Measurements from ENCODE around the gene PHEX. TPM values are rescaled to one million over a fixed set of nuclear protein-coding genes. Genes with fewer than 3 reads are reported as not detected.

PHEX gene
- total RNA-seq, 2 experiments from 2014 or later: 1.1 to 7.7 TPM

DNA sequence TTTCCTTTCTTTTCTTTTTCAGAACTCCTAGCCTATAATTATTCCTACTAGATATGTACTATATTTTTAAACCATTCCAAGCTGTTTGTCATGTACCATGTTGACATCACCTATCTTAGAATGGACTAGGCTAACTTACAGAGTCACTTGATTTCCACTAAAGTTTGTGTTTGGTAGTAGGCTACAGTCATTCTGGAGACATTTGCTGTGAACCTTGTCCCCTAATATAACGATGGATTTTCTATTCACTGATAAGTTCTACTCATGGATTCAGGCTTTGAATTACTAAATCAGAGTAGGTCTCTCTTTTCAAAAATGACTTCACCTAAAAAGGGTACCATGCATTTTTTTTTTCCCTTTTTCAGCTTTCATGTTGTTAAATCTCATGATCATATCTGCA, 93.4 kb downstream of the PHEX start:
- CTCF ChIA-PET: no interaction called here

DNA sequence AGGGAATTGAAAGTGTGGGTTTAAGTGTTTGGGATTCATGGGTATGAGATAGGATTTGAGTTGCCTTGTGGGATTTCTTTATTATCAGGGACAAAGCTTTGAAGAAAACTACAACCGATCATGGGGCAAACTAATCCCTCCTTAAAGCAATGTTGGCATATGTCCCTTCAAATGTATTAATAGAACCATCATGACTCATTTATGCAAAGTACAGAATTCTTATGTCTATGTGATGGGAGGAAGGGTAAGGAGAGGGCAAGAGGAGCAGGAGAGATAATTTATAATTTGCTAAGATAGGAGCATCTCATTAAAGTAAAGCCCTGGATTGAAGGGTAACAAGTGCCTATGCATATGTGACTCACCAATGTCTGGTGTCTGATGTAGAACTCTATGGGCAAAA, 94.2 kb downstream of the PHEX start:
- no peaks in the 10 kb centered on the region for H3K36me3 Mint-ChIP-seq
- DNase-seq: no peak
- no peaks in the 10 kb centered on the region for H3K27me3 Mint-ChIP-seq
- CTCF ChIA-PET: no interaction called here
- no peak overlapping the region for H3K27ac Mint-ChIP-seq
- no peaks in the 10 kb centered on the region for H3K4me1 Mint-ChIP-seq
- no peaks in the 10 kb centered on the region for H3K9me3 Mint-ChIP-seq (ENCODE audit: low read depth)
- no peak overlapping the region for H3K4me3 Mint-ChIP-seq
- ATAC-seq: no peak

More for the DNA sequence above, 93.4 kb downstream of the PHEX start:
- Mint-ChIP-seq H3K4me3 (no peak overlapping the region), H3K27ac (no peak overlapping the region), H3K9me3 (ENCODE audit: low read depth) (no peaks in the 10 kb centered on the region), H3K36me3 (no peaks in the 10 kb centered on the region), H3K27me3 (no peaks in the 10 kb centered on the region), H3K4me1 (no peaks in the 10 kb centered on the region)
- ATAC-seq (no peak), DNase-seq (no peak)

DNA sequence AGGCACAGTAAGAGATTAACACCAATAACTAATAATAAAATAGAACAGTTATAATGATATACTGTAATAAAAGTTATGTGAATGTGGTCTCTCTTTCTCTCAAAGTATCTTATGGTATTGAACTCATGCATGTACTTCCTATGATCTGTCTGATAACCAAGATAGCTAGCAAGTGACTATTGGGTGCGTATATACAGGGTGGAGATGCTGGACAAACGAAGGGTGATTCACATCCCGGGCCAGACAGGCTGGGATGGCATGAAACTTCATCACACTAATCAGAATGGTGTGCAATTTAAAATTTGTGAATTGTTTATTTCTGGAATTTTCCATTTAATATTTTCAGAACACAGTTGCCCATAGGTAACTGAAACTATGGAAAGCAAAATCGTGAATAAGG, 96.8 kb downstream of the PHEX start:
- CTCF ChIA-PET: no interaction called here
- no peaks in the 10 kb centered on the region for H3K36me3 Mint-ChIP-seq

DNA sequence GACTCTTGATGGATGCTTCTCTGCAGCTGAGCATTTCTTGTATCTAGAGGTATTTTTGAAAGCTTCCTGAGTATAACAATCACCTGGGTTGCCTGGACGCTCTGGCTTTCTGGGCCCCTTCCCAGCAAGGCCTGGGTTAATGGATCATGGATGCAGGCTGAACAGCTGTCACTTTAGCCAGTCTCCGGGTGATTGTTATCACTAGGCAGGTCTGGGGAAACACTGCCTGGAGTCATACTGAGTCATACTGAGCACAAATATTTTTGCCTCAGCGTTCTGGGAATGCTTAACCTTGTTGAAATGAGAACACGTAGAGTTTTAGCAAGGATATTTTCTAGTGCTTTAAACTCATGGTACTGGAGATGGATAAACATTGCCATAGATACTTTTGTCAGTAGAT, 102.6 kb downstream of the PHEX start:
- no peak overlapping the region for H3K27ac Mint-ChIP-seq
- ATAC-seq (no peak), DNase-seq (no peak)
- H3K9me3 Mint-ChIP-seq (ENCODE audit: low read depth): no peaks in the 10 kb centered on the region
- H3K4me1 Mint-ChIP-seq: peaks cover 5% of the 10 kb centered on the region
- no peaks in the 10 kb centered on the region for H3K27me3 Mint-ChIP-seq
- no peaks in the 10 kb centered on the region for H3K36me3 Mint-ChIP-seq
- H3K4me3 Mint-ChIP-seq: no peak overlapping the region
- CTCF ChIA-PET: interaction anchor here (1.6 to 2.9 kb wide), 2 partner anchors 59 to 150 kb away, joined by 6 to 9 read pairs; no protein-coding TSS in a partner anchor

More for the DNA sequence above, 96.8 kb downstream of the PHEX start:
- no peaks in the 10 kb centered on the region for H3K9me3 Mint-ChIP-seq (ENCODE audit: low read depth)
- ATAC-seq (no peak), DNase-seq (no peak)
- H3K4me1 Mint-ChIP-seq: no peaks in the 10 kb centered on the region
- H3K27me3 Mint-ChIP-seq: no peaks in the 10 kb centered on the region
- H3K4me3 Mint-ChIP-seq: no peak overlapping the region
- no peak overlapping the region for H3K27ac Mint-ChIP-seq

DNA sequence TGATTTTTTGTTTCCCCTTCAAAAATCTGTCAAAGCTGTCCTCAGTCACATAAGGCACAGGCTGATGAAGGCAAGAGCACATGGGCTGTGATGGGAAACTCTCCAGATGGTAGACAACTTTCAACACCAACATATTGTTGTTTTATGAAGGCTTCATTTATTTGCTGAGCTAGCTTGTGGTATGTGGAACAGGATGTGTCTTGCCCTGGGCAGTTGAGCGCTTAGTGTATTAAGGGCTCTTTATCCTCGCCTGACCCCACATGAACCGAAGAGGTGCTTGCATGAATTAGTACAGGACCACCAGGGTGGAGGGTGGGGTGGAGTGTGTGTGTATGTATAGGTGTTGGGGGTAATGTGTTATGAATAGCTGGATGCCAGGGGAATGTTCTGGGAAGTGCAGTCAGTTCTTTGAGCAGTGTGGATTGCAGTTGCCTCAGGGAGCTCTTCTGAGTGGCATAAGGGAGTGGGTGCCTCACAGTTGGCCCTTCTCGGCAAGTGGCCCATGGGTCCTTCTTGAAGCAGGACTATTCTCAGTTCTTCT, 103.1 kb downstream of the PHEX start:
- ATAC-seq (no peak), DNase-seq (no peak)
- no peaks in the 10 kb centered on the region for H3K36me3 Mint-ChIP-seq
- CTCF ChIA-PET: interaction anchor here (0.7 to 2.9 kb wide), 12 partner anchors 13 to 1332 kb away, joined by 3 to 9 read pairs (median 4); no protein-coding TSS in a partner anchor
- no peak overlapping the region for H3K4me3 Mint-ChIP-seq
- H3K9me3 Mint-ChIP-seq (ENCODE audit: low read depth): no peaks in the 10 kb centered on the region
- H3K27ac Mint-ChIP-seq: no peak overlapping the region
- H3K4me1 Mint-ChIP-seq: peaks cover 5% of the 10 kb centered on the region
- no peaks in the 10 kb centered on the region for H3K27me3 Mint-ChIP-seq

DNA sequence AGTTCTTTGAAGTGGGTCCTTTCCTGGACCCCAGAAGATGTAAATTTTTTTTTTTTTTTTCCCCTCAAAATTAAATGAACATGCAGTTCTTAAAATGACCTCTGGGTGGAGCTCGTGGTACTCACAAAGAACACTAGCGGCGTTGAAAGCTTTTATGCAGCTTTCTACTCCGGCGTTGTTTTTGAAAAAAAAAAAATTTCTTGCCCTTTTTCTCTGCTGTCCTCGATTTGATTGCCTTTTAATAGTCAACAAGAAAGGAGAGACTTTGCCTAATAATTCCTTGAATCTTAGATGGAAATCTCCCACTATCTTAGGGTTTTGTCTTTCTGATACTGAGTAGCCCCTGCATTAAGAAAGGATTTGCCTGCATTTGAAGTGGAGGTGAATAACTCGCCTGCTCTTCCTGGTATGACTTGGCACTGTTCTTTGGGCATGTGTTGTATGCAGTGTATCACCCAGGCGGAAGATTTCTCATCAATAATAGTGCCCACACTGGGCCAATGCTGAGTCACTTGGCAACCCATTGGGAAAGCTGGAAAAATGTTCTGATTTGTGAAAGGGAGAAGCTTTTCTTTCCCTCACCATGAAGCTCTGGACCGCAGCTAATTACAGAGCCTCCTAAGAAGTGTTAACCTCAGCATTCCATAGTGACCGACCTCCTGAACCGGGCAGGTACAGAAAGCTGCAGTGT, 104.0 kb downstream of the PHEX start:
- H3K4me3 Mint-ChIP-seq: no peak overlapping the region
- no peaks in the 10 kb centered on the region for H3K36me3 Mint-ChIP-seq
- CTCF ChIA-PET: interaction anchor here (0.7 to 2.9 kb wide), 15 partner anchors 10 to 1765 kb away, joined by 3 to 9 read pairs (median 4); no protein-coding TSS in a partner anchor
- H3K27ac Mint-ChIP-seq: no peak overlapping the region
- H3K9me3 Mint-ChIP-seq (ENCODE audit: low read depth): no peaks in the 10 kb centered on the region
- DNase-seq (no peak), ATAC-seq (no peak)
- H3K27me3 Mint-ChIP-seq: no peaks in the 10 kb centered on the region
- peaks cover 5% of the 10 kb centered on the region for H3K4me1 Mint-ChIP-seq

DNA sequence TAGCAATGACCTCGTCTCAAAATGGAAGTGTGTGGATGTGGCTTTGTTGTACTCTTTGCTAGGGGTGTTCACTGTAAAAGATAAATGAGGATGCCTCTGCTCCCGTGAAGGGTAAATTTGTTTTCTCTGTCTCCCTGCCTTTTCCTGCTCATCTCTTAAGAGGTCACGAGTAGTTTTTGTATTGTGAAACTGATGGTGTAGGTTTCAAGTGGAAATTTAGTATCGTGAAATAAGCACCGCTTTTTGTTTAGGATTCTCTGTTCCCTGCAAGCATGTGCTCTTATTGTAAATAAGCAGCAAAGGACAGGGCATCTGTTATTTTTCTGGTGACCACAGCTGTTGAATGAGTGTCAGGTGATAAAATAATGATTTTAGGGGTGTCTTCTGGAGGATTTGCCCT, 104.6 kb downstream of the PHEX start:
- Mint-ChIP-seq H3K27me3 (no peaks in the 10 kb centered on the region), H3K9me3 (ENCODE audit: low read depth) (no peaks in the 10 kb centered on the region), H3K36me3 (no peaks in the 10 kb centered on the region), H3K27ac (no peak overlapping the region), H3K4me1 (peaks cover 5% of the 10 kb centered on the region), H3K4me3 (no peak overlapping the region)
- ATAC-seq (no peak), DNase-seq (no peak)
- CTCF ChIA-PET: interaction anchor here (1.2 to 2.9 kb wide), 8 partner anchors 9 to 1765 kb away, joined by 3 to 9 read pairs (median 4); no protein-coding TSS in a partner anchor

DNA sequence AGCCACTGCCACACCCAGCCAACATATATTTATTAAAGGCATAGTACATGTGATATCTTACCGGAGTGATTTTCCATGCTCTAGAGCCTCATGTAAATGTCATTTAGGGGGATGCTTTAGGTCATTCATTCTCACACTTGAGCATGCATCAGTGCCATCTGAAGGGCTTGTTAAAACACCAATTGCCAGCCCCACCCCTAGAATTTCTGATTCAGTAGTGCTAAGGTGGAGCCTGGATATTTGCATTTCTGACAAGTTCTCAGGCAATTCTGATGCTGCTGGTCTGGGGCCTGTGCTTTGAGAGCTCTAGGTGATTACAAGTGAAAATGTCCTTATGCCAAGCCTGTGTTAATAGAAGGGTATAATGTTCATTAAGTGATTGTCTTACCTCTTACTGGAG, 107.7 kb downstream of the PHEX start:
- DNase-seq (no peak), ATAC-seq (no peak)
- peaks cover 5% of the 10 kb centered on the region for H3K4me1 Mint-ChIP-seq
- CTCF ChIA-PET: interaction anchor here (1.3 kb wide), 1 partner anchor 10 kb away, joined by 3 read pairs; no protein-coding TSS in a partner anchor
- H3K36me3 Mint-ChIP-seq: no peaks in the 10 kb centered on the region
- no peaks in the 10 kb centered on the region for H3K27me3 Mint-ChIP-seq
- no peaks in the 10 kb centered on the region for H3K9me3 Mint-ChIP-seq (ENCODE audit: low read depth)
- no peak overlapping the region for H3K27ac Mint-ChIP-seq
- no peak overlapping the region for H3K4me3 Mint-ChIP-seq

DNA sequence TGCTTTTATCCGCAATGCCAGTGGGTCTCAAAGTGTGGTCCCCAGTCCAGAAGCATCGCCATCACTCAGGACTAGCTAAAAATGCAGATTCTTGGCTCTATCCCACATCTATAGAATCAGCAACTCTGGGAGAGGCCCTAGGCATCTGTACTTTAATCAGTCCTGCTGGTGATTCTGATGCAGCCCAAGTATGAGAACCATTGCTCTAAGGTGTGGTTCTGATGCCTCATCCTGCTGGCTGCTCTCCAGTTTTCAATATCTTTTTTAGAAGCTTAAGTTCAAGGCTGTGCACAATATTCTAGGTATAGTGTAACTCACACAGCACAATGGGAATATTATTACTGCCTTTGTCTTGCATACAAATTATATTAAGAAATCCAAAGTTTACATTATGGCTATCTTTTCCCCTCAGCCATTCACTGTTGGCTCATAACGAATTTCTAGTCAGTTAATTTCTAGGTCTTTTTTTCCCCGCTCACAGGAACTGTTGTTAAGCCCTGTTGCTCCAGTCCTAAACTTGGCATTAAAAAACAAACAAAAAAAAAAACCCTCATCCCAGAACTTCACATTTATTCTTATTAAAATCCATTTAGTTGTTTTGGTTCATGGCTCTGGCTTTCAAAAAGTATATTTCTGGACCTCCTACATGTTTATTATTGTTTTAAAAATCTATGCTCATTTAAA, 109.1 kb downstream of the PHEX start:
- CTCF ChIA-PET: no interaction called here
- DNase-seq (no peak), ATAC-seq (no peak)
- Mint-ChIP-seq H3K4me3 (no peak overlapping the region), H3K36me3 (no peaks in the 10 kb centered on the region), H3K4me1 (peaks cover 2% of the 10 kb centered on the region), H3K9me3 (ENCODE audit: low read depth) (no peaks in the 10 kb centered on the region), H3K27ac (no peak overlapping the region), H3K27me3 (no peaks in the 10 kb centered on the region)

DNA sequence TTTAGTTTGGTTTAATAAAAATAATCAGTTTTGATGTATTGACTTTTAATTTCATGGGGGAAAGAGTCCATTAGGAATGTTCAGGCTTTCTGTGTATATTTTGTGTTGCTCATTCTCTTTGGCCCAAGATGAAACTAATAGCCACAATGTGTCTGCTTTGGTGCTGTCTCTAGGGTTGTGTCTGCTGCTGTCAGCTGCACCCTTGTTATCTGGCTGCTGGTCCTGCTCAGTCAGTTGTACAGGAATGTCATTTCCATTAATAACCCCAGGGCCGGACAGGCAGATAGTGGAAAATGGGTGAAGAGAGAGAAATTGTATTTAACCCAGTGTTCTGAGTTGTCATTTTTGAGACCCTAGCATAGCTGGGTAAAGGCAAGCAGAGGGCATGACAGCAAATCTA, 115.1 kb downstream of the PHEX start:
- no peak for ATAC-seq
- no peaks in the 10 kb centered on the region for H3K4me1 Mint-ChIP-seq
- no peaks in the 10 kb centered on the region for H3K9me3 Mint-ChIP-seq (ENCODE audit: low read depth)
- CTCF ChIA-PET: no interaction called here
- H3K4me3 Mint-ChIP-seq: no peak overlapping the region
- no peaks in the 10 kb centered on the region for H3K27me3 Mint-ChIP-seq
- no peak for DNase-seq
- no peak overlapping the region for H3K27ac Mint-ChIP-seq
- H3K36me3 Mint-ChIP-seq: no peaks in the 10 kb centered on the region

DNA sequence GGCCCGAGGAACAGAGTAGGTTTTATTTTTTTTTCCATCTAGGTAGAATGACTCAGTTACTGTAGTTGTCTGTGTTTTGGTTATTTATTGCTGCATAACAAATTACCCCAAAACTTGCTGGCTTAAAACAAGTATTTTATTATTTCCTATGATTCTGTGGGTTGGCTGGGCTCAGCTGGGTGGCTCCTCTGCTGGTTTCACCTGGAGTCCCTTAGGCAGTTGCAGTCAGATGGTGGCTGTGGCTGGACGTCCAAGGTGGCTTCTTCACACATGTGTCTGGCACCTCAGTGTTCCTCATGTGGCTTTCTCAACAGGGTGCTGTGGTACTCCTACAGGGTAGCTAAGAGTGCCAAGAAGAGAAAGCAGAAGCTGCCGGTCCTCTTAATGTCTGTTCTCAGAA, 115.8 kb downstream of the PHEX start:
- Mint-ChIP-seq H3K4me3 (no peak overlapping the region), H3K36me3 (no peaks in the 10 kb centered on the region), H3K4me1 (no peaks in the 10 kb centered on the region), H3K9me3 (ENCODE audit: low read depth) (no peaks in the 10 kb centered on the region), H3K27ac (no peak overlapping the region), H3K27me3 (no peaks in the 10 kb centered on the region)
- DNase-seq (no peak), ATAC-seq (no peak)
- CTCF ChIA-PET: interaction anchor here (1.7 kb wide), 1 partner anchor 12 kb away, joined by 5 read pairs; no protein-coding TSS in a partner anchor

DNA sequence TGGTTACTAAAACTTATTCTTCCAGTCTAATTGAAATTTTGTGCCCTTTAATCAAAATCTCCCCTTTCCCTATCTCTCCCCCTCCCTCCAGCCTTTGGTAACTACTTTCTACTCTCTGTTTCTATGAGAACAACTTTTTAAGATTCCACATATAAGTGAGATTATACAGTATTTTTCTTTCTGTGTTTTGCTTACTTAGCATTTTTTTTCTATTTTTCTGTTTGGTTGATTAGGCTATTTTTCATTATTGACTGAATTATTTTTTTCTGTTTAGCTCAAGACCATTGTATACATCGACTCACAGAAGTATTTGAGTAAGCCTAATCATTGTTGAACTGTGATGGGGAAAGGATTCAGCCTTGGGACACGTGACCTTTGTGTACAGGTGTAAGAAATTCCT, 116.4 kb downstream of the PHEX start:
- Mint-ChIP-seq H3K4me3 (no peak overlapping the region), H3K4me1 (no peaks in the 10 kb centered on the region), H3K36me3 (no peaks in the 10 kb centered on the region), H3K9me3 (ENCODE audit: low read depth) (no peaks in the 10 kb centered on the region), H3K27ac (no peak overlapping the region), H3K27me3 (no peaks in the 10 kb centered on the region)
- CTCF ChIA-PET: interaction anchor here (1.7 kb wide), 1 partner anchor 13 kb away, joined by 5 read pairs; no protein-coding TSS in a partner anchor
- no peak for DNase-seq
- no peak for ATAC-seq

DNA sequence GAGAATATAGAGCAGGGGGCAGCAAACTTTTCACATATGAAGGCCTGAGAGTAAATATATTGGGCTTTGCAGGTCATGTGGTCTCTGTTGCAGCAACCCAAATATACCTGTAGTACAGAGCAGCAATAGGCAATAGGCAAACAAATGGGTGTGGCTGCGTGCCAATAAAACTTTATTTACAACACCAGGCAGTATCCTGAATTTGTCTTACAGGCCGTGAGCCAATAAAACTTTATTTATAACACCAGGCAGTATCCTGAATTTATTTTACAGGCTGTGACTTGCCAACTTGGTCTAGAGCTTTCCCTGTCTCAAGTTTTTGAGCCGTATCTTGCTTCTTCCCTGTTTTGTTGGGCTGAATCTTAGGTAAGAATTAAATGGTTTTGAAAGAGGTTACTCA, 118.2 kb downstream of the PHEX start:
- DNase-seq: no peak
- Mint-ChIP-seq H3K27ac (no peak overlapping the region), H3K36me3 (no peaks in the 10 kb centered on the region), H3K27me3 (no peaks in the 10 kb centered on the region), H3K9me3 (ENCODE audit: low read depth) (no peaks in the 10 kb centered on the region), H3K4me3 (no peak overlapping the region), H3K4me1 (no peaks in the 10 kb centered on the region)
- no peak for ATAC-seq
- CTCF ChIA-PET: no interaction called here

DNA sequence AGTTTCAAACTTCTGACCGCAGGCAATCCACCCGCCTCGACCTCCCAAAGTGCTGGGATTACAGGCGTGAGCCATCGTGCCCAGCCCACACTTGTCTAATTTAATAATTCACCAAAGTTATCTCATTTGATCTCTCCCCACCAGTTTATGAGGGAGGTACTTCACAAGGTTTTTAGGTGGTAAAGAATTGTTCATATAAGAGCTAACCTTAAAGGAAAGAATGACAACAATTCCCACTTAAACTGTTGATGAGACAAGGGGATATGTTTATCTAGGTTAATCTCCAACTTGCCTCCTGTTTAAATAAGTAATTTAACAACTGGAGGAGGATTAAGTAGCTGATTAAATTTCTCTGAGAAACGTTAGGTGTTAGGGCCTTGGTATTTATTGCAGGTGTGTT, 123.0 kb downstream of the PHEX start:
- CTCF ChIA-PET: no interaction called here
- H3K27me3 Mint-ChIP-seq: no peaks in the 10 kb centered on the region

More for the DNA sequence above, 123.0 kb downstream of the PHEX start:
- H3K4me3 Mint-ChIP-seq: no peak overlapping the region
- H3K9me3 Mint-ChIP-seq (ENCODE audit: low read depth): no peaks in the 10 kb centered on the region
- DNase-seq (no peak), ATAC-seq (no peak)
- H3K36me3 Mint-ChIP-seq: no peaks in the 10 kb centered on the region
- H3K27ac Mint-ChIP-seq: no peak overlapping the region
- H3K4me1 Mint-ChIP-seq: no peaks in the 10 kb centered on the region
